Right lobe of liver (tissue), 6 donors: Measurements from ENCODE around the gene JCAD. TPM values are rescaled to one million over a fixed set of nuclear protein-coding genes. Genes with fewer than 3 reads are reported as not detected.
"Not testable (repeated sequence)": the region's sequence is repeated elsewhere in the genome, so short reads cannot be mapped to it uniquely, and the experiment has no call there.

Experiments
- ATAC-seq, 4 donors: fragments of 200-7000 bp; cut with Tn5 transposase; one replicate each; pipeline ENCODE4 v1.9.1; 2020; ENCODE audit warnings: mild to moderate bottlenecking in 4 of 4, moderate library complexity in 4 of 4
- DNase-seq, 3 donors: peaks; one replicate each; pipeline ENCODE4 v3.0.0-alpha.2; 2020
- H3K27ac ChIP-seq, 3 donors: fragments of 200-600 bp; one replicate each; pipeline ENCODE4 v1.8.0; 2022
- H3K27me3 ChIP-seq, 2 donors: fragments of 200-600 bp; one replicate each; pipeline ENCODE4 v1.8.0; 2022
- H3K36me3 ChIP-seq, 4 donors: fragments of 200-600 bp; sonication (generic) in 1 of 4; one replicate each; pipeline versions ENCODE4 v1.5.1 to v1.8.0; 2017 to 2022; ENCODE audit warnings: control low read depth in 1 of 4
- H3K4me1 ChIP-seq, 4 donors: fragments of 200-600 bp; sonication (generic) in 1 of 4; one replicate each; pipeline versions ENCODE4 v1.5.1 to v1.8.0; 2017 to 2022; ENCODE audit warnings: control low read depth in 1 of 4
- H3K4me3 ChIP-seq, 3 donors: fragments of 200-600 bp; one replicate each; pipeline ENCODE4 v1.8.0; 2022
- H3K9me3 ChIP-seq, 4 donors: fragments of 200-600 bp; sonication (generic) in 1 of 4; one replicate each; pipeline versions ENCODE4 v1.5.1 to v1.8.0; 2017 to 2022; ENCODE audit warnings: control low read depth in 1 of 4
- CTCF ChIP-seq, 4 donors: fragments of 200-600 bp in 3 of 4; fragments of 450-650 bp in 1 of 4; IDR thresholded peaks; one replicate each; pipeline versions ENCODE4 v1.5.1 to v1.8.0; 2016 to 2022; ENCODE audit warnings: antibody characterized with exemption in 4 of 4, mild to moderate bottlenecking in 2 of 4
- POLR2A ChIP-seq: fragments of 450-650 bp; IDR thresholded peaks from one replicate; pipeline ENCODE4 v1.6.1; 2017; ENCODE audit warnings: antibody characterized with exemption, mild to moderate bottlenecking
- WGBS: methylation state at CpG from one replicate; pipeline ENCODE4 v1.1.6; 2018; ENCODE audit warnings: low coverage, low lambda C conversion rate; ENCODE audit not compliant: insufficient coverage; ENCODE audit errors: missing lambda C conversion rate; 5-methylcytosine and 5-hydroxymethylcytosine counted together
- intact Hi-C, 2 donors: fragments of 100-400 bp; cut with DNase I; formaldehyde crosslinking; loops; one replicate each; pipeline versions ENCODE4 v1.11.2 to v1.14.1; 2022
- total RNA-seq, 6 experiments: library from RNA; depleted of rRNA in 2 of 6; stranded (reverse); fragments of >200 nt in 2 of 6; fragmentation: NEBNext Ultra II Directional in 3 of 6; extraction: Animal tissue kit (Norgen Biotek cat#: 25700) in 3 of 6; gene quantifications; one replicate each; pipeline versions ENCODE4 v1.1.0 to v1.2.4, GENCODE V29; 2016 to 2023
- donor health status: DM: no; HTN: yes; CAD: no.
- donor health status: DM: no; HTN: no; CAD: no.
- donor health status: DM: no; HTN: no; CAD: no.
- donor health status: DM: no; HTN: yes; CAD: no.
- donor health status: DM: no; HTN: yes; CAD: no.

The JCAD gene
- total RNA-seq, 6 experiments from 2014 or later = 1.4 to 3.7 (median 2.0) TPM

DNA sequence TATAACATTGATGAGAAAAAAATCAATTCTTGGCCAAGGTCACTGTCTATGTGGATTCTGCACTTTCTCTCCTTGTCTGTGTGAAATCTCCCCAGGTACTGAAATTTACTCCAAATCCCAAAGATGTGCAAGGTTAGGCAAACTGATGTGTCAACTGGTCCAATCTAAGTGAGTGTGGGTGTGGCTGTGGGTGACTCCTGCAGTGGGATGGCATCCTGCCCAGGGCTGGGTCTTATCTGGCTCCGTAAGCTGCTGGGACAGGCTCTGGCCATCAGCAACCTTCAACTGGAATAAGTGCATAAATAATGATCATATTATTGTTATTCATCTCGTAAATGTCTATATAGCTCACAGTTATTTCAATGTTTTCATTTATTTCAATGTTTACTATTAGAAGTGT lies 79.3 kb downstream of the JCAD start:
- no peaks in the 10 kb centered on the region for H3K36me3 ChIP-seq
- TF ChIP-seq POLR2A (no peak), CTCF (IDR thresholded peaks at IDR 0.05) (no peak)
- H3K4me3 ChIP-seq = no peak overlapping the region
- intact Hi-C loops = no loop called here
- H3K27ac ChIP-seq = no peak overlapping the region
- ATAC-seq (peak in 1 of 4 donors; percentile 47), DNase-seq (no peak)
- H3K27me3 ChIP-seq = no peaks in the 10 kb centered on the region
- peaks cover 0 to 7% (median 0%) of the 10 kb centered on the region in 4 donors for H3K4me1 ChIP-seq
- WGBS = 68% methylated on average over 2 of the region's 2 CpGs
- no peaks in the 10 kb centered on the region for H3K9me3 ChIP-seq

- H3K4me3 ChIP-seq, H3K36me3 ChIP-seq, H3K27me3 ChIP-seq, H3K9me3 ChIP-seq, ATAC-seq, H3K27ac ChIP-seq, intact Hi-C loops, H3K4me1 ChIP-seq, DNase-seq: not testable (repeated sequence)
- 89% methylated on average over 2 of the region's 2 CpGs for WGBS
Observed at GRCh38 chr10:29979421-29979779, 80.0 kb downstream of the JCAD start.

DNA sequence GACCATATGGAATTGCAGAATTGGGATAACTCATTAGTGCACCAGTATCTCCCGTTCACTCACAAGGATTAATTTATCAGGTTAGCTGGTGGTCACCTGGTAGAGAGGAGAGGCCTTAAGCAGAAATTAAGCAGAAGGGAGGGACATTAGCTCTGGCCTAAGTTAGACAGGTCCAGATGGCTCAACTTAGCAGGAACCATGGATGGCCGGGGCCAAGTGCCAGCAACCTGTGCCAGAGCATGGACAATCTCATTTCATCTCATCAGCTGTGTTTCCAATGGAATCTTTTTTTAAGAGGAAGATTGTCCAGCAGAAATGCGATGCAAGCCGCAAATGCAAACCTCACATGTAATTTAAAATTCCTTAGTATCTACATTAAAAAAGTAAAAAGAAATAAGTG lies 82.2 kb downstream of the JCAD start:
- intact Hi-C loops = no loop called here
- no peak for ATAC-seq
- WGBS = 73% methylated on average over 4 of the region's 4 CpGs
- Histone ChIP-seq H3K9me3 (no peaks in the 10 kb centered on the region), H3K27ac (no peak overlapping the region), H3K36me3 (no peaks in the 10 kb centered on the region), H3K27me3 (no peaks in the 10 kb centered on the region), H3K4me1 (peaks cover 0 to 7% (median 0%) of the 10 kb centered on the region in 4 donors), H3K4me3 (no peak overlapping the region)
- TF ChIP-seq POLR2A = no peak
- TF ChIP-seq CTCF (IDR thresholded peaks at IDR 0.05) = no peak
- DNase-seq = no peak

- Histone ChIP-seq H3K9me3 (no peaks in the 10 kb centered on the region), H3K27me3 (no peaks in the 10 kb centered on the region), H3K36me3 (no peaks in the 10 kb centered on the region), H3K4me3 (no peak overlapping the region), H3K4me1 (peaks cover 0 to 7% (median 0%) of the 10 kb centered on the region in 4 donors), H3K27ac (no peak overlapping the region)
- no peak for TF ChIP-seq CTCF (IDR thresholded peaks at IDR 0.05)
- no peak for TF ChIP-seq POLR2A
- ATAC-seq (peak in 3 of 4 donors; percentile 20 to 78 (median 30)), DNase-seq (no peak)
- WGBS = 59% methylated on average over 2 of the region's 2 CpGs
- intact Hi-C loops = no loop called here
Observed at GRCh38 chr10:29976134-29976533, 83.3 kb downstream of the JCAD start.

DNA sequence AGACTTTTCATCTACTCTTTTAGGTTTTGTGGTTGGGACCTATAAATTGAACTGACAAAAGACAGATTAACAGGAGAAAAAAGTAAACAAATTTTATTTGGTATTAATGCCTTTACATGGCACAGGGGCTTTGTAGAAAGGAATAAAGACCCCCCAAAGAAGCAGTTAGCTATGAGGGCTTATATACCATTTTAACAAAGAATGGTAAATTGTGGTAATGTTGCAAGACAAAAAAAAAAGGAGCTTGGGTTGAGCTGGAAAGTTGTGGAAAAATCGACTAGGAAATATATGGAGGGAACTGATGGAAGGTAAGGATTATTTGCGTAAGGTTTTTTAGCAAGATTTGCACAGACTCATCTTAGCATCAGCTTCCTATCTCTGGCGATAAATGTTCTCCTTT lies 84.6 kb downstream of the JCAD start:
- intact Hi-C loops = no loop called here
- WGBS = 67% methylated on average over 3 of the region's 3 CpGs
- DNase-seq (no peak), ATAC-seq (no peak)
- Histone ChIP-seq H3K36me3 (no peaks in the 10 kb centered on the region), H3K27ac (no peak overlapping the region), H3K4me1 (peaks cover 0 to 7% (median 0%) of the 10 kb centered on the region in 4 donors), H3K9me3 (no peaks in the 10 kb centered on the region), H3K4me3 (no peak overlapping the region), H3K27me3 (no peaks in the 10 kb centered on the region)
- TF ChIP-seq CTCF (IDR thresholded peaks at IDR 0.05) (no peak), POLR2A (no peak)
